GM12865 (cell line): ENCODE results near the gene CTSZ.

Experiments used
- DNase-seq: peaks from one replicate; pipeline ENCODE4 v3.0.0; 2010; ENCODE audit warnings: low read depth
- H3K4me3 ChIP-seq: 2 replicates; pipeline ENCODE4 v1.5.1; 2011; ENCODE audit warnings: mild to moderate bottlenecking, low read depth, low read length, control low read depth
- TF ChIP-seq, protein P1 (sequence below): IDR thresholded peaks from 2 replicates; pipeline ENCODE4 v1.5.1; 2011; ENCODE audit warnings: low read length, control low read depth, low read depth, inconsistent platforms; ENCODE audit not compliant: insufficient read depth; ENCODE audit errors: missing control alignments

CTSZ gene

DNA sequence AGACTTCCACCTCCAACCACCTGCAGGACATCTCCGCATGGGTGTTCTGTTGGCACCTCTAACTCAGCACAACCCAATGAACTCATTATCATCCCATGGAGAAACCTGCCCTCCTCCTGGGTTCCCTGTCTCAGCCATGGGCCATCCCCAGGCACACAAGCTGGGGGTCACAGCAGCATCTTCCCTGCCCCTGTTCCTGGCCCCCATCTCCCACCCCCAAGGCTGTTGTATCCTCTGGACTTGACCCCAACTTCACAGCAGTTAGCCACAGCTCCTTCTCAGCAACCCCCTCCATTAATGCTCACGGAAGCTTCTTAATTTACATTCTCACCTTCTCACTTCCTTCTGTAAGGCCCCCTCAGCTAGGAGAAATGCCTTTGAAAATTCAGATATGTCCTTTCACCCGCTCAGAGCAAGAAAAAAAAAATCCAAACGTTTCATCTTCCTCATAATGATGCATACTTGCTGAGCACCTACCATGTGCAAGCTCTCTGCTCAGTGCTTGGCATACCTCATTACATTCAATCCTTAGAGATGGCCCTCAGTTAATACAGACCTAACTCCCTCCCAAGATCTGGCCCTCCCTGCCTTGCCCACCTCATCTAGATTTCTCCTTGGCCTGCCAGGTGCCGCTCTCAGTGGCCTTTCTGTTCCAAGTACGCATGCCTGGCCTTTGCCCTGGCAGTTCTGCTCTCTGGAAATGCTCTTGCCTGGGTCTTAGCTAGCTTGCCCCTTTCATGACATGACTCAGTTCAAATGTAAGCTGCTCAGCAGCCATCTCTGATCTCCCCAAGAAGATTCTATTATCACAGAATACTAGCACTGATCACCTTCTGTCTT is 28.5 kb downstream of the CTSZ start:
- no peak overlapping the region for H3K4me3 ChIP-seq
- peak; percentile 22 for DNase-seq
- TF ChIP-seq, protein P1, sequence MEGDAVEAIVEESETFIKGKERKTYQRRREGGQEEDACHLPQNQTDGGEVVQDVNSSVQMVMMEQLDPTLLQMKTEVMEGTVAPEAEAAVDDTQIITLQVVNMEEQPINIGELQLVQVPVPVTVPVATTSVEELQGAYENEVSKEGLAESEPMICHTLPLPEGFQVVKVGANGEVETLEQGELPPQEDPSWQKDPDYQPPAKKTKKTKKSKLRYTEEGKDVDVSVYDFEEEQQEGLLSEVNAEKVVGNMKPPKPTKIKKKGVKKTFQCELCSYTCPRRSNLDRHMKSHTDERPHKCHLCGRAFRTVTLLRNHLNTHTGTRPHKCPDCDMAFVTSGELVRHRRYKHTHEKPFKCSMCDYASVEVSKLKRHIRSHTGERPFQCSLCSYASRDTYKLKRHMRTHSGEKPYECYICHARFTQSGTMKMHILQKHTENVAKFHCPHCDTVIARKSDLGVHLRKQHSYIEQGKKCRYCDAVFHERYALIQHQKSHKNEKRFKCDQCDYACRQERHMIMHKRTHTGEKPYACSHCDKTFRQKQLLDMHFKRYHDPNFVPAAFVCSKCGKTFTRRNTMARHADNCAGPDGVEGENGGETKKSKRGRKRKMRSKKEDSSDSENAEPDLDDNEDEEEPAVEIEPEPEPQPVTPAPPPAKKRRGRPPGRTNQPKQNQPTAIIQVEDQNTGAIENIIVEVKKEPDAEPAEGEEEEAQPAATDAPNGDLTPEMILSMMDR = no peak

DNA sequence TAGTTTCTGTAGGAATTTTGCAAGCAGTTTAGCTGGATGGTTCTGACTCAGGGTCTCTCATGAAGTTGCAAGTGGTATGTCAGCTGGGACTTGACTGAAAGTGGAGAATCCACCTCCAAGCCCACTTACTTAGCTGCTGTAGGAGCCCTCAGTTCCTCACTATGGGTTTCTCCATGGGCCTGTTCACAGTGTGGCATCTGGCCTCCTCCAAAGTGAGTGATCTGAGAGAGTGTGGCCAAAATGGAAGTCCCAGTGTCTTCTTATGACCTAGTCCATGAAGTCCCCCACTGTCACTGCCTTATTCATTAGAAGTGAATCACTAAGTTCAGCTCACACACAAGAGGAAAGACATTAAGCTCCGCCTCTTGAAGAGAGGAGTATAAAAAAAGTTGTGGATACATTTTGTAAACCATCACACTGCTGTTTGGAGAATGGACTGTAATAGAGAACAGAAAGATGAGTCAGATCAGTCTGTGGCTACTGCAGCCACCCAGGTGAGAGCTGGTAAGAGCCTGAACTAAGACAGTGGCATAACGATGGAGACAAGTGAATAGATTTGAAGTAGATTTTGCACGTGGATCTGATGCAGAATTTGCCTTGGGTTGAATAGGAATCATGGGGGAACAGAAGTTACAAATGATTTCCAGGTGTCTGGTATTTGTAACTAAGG is 30.9 kb downstream of the CTSZ start:
- H3K4me3 ChIP-seq = no peak overlapping the region
- TF ChIP-seq, protein P1 = no peak
- peak; percentile 56 for DNase-seq

GRCh38 chr20:58975353-58975752 is 31.7 kb downstream of the CTSZ start:
- TF ChIP-seq, protein P1 = no peak
- DNase-seq = no peak
- H3K4me3 ChIP-seq = no peak overlapping the region

DNA sequence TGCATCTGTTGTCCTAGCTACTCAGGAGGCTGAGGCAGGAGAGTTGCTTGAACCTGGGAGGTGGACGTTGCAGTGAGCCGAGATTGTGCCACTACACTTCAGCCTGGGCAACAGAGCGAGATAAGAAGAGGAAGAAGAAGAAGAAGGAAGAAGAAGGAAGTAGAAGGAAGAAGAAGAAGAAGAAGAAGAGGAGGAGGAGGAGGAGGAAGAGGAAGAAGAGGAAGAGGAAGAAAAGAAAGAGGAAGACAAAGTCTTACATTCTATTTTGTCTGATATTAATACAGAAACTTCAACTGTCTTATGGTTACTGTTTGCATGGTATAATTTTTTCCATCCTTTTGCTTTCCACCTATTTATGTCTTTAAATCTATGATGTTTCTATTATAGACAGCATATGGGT is 33.2 kb downstream of the CTSZ start:
- H3K4me3 ChIP-seq = no peak overlapping the region
- TF ChIP-seq, protein P1 = no peak
- no peak for DNase-seq

GRCh38 chr20:58973179-58973578 is 33.9 kb downstream of the CTSZ start:
- no peak for DNase-seq
- TF ChIP-seq, protein P1 = no peak
- H3K4me3 ChIP-seq = no peak overlapping the region

GRCh38 chr20:58971429-58971828 is 35.6 kb downstream of the CTSZ start:
- no peak for DNase-seq
- TF ChIP-seq, protein P1 = no peak
- no peak overlapping the region for H3K4me3 ChIP-seq
